Keratinocyte (primary cell): ENCODE data around the gene GRK6.

Experiments
- EZH2 ChIP-seq: IDR thresholded peaks from one replicate; pipeline ENCODE4 v1.6.1; 2012; ENCODE audit warnings: inconsistent platforms, mild to moderate bottlenecking, low read length, moderate library complexity
- TF ChIP-seq, protein P1 (sequence below), 3 experiments: IDR thresholded peaks in 1 of 3; conservative IDR thresholded peaks in 1 of 3; optimal IDR thresholded peaks in 1 of 3; 2 replicates in 2 of 3; 3 replicates in 1 of 3; pipeline versions ENCODE3 to v1.5.1; 2011; ENCODE audit warnings: low read length in 3 of 3, mild to moderate bottlenecking in 3 of 3, moderate library complexity in 2 of 3, control low read depth in 1 of 3, inconsistent platforms in 1 of 3; ENCODE audit not compliant: insufficient read depth in 2 of 3; ENCODE audit errors: extremely low read depth in 1 of 3

DNA sequence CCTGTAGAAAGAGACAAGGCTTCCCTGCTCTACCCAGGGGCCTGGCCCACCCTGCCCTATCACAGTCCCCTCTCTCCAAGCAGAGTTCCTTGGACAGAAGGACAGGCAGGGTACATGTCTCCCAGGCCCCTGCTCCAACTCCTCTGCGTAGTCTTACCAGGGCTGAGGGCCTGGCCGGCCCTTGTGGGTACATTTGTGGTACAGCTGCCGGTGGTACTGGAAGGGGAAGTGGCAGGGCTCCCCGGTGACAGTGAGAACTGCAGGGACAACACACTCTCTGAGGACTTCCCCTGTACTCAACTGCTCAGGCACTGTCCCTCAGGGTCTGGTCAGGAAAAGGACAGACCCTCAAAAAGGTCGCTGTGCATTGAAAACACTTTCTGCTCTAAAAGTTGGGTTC, 20.7 kb upstream of the GRK6 start:
- TF ChIP-seq, protein P1, sequence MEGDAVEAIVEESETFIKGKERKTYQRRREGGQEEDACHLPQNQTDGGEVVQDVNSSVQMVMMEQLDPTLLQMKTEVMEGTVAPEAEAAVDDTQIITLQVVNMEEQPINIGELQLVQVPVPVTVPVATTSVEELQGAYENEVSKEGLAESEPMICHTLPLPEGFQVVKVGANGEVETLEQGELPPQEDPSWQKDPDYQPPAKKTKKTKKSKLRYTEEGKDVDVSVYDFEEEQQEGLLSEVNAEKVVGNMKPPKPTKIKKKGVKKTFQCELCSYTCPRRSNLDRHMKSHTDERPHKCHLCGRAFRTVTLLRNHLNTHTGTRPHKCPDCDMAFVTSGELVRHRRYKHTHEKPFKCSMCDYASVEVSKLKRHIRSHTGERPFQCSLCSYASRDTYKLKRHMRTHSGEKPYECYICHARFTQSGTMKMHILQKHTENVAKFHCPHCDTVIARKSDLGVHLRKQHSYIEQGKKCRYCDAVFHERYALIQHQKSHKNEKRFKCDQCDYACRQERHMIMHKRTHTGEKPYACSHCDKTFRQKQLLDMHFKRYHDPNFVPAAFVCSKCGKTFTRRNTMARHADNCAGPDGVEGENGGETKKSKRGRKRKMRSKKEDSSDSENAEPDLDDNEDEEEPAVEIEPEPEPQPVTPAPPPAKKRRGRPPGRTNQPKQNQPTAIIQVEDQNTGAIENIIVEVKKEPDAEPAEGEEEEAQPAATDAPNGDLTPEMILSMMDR (optimal IDR thresholded peaks at IDR 0.05 in 1 of 3, IDR thresholded peaks at IDR 0.05 in 1 of 3, conservative IDR thresholded peaks at IDR 0.05 in 1 of 3; ENCODE audit: extremely low read depth in 1 of 3, insufficient read depth in 2 of 3, low read length in 3 of 3) = no peak
- no peak for TF ChIP-seq EZH2
